Omental fat pad (tissue), 4 donors: ENCODE measurements around the gene ABL2. TPM values are rescaled to one million over a fixed set of nuclear protein-coding genes. Genes with fewer than 3 reads are reported as not detected.
A peak's percentile ranks its signal among the peaks of the same experiment; 100 is the strongest.

Experiments
- ATAC-seq: fragments of 150-250 bp; one replicate; pipeline ENCODE4 v1.9.1; 2016; ENCODE audit warnings: mild to moderate bottlenecking, moderate library complexity; ENCODE audit not compliant: low FRiP score
- DNase-seq: peaks from one replicate; pipeline ENCODE4 v3.0.0-alpha.2; 2019; ENCODE audit warnings: low spot score
- total RNA-seq, 4 donors: library from RNA; depleted of rRNA; stranded (reverse); fragments of >200 nt; gene quantifications; one replicate each; pipeline ENCODE4 v1.1.0, GENCODE V29; 2016
- TF ChIP-seq, protein P1 (sequence below), 3 donors: fragments of 450-650 bp; IDR thresholded peaks; one replicate each; pipeline ENCODE4 v1.5.1; 2016 to 2017; ENCODE audit warnings: antibody characterized with exemption in 3 of 3, mild to moderate bottlenecking in 3 of 3, moderate library complexity in 2 of 3

Gene ABL2
- total RNA-seq, 4 donors from 2014 or later = 19.1 to 128 (median 39.9) TPM

DNA sequence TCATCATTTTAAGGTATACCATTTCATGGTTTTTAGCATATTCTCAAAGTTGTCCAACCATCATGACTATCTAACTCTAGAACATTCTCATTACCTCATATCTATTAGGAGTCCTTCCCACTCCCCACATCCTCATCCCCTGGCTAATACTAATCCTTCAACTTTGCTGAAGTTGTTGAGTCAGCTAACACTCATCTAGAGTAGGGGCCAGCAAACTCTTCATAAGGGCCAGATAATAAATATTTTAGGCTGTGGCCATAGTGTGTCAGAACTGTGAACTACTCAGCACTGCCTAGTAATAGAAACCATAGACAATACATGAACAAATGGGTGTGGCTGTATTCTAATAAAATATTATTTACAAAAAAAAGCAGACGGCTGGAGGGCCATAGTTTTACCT is 104.6 kb downstream of the ABL2 start:
- ATAC-seq (no peak), DNase-seq (no peak)
- TF ChIP-seq, protein P1, sequence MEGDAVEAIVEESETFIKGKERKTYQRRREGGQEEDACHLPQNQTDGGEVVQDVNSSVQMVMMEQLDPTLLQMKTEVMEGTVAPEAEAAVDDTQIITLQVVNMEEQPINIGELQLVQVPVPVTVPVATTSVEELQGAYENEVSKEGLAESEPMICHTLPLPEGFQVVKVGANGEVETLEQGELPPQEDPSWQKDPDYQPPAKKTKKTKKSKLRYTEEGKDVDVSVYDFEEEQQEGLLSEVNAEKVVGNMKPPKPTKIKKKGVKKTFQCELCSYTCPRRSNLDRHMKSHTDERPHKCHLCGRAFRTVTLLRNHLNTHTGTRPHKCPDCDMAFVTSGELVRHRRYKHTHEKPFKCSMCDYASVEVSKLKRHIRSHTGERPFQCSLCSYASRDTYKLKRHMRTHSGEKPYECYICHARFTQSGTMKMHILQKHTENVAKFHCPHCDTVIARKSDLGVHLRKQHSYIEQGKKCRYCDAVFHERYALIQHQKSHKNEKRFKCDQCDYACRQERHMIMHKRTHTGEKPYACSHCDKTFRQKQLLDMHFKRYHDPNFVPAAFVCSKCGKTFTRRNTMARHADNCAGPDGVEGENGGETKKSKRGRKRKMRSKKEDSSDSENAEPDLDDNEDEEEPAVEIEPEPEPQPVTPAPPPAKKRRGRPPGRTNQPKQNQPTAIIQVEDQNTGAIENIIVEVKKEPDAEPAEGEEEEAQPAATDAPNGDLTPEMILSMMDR (IDR thresholded peaks at IDR 0.05) = no peak

DNA sequence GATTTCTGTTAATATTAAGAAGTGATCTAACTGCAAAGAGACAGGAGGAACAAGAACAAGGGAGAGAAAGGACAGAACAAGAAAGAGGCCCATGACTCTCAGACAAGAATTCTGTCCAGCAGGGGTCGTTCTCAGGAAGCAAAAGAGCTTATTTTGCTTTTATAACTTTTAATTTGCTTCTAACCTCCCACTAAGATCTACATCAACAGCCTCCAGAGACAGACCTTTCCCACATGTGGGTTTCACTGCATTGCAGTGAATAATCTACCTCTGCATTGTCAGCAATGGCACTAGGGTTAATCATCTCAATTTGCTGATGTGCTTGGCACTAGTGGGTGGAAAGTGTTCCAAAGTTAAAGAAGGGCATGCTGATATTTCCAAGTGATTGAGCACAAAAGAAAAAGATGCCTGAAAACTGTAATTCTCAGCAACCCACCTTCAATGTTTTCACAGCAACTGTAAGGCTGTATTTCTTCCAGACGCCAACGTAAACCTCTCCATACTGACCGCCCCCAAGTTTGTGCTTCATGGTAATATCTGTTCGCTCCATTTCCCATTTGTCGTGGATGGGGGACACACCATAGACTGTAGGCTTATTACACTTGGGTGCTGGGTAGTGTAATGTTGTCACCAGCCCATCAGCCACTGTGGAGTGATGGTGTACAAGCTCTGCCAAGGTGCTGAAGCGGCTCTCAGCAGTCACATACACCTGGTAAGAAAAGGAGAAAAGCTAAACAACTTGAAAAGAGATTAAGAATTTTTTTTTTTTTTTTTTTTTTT is 108.1 kb downstream of the ABL2 start:
- no peak for DNase-seq
- peak; percentile 35 for ATAC-seq
- TF ChIP-seq, protein P1 (IDR thresholded peaks at IDR 0.05) = no peak

DNA sequence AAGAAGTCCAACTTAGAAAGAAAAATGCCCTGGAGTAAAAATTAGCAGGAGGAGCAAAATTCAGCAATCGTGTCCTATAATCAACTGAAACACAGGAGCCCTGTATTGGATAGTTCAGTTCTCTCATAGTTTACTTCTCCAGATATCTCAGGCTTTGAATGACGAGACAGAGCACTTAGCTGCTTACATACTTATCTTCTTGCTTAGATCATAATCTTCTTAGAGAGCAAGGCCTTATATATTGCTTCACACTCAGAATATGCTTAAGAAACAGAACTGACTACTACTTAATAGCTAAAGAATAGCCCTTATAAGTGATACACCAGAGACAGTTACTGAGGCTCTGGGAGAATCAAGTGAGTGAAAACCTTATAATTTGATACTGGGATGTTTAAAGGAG is 108.7 kb downstream of the ABL2 start:
- TF ChIP-seq, protein P1 (IDR thresholded peaks at IDR 0.05) = no peak
- ATAC-seq (no peak), DNase-seq (no peak)

DNA sequence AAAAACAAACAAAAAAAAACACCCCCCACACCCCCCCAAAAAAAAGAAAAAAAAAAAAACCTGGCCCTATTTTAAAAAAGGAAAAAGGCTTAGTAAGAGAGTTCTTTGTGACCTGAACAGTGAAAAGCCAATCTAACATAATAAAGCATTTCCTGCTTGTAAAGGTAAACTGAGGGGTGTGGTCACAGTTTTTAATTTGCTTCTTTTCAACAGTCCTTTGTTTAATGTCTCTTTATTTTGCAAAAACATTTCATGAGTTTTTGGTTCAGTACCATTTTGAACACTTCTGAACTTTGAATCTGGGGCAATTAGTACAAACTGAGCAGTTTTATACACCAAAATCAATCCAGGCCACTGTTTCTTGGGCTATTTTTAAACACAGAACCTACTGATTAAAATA is 110.0 kb downstream of the ABL2 start:
- no peak for ATAC-seq
- no peak for DNase-seq
- TF ChIP-seq, protein P1 (IDR thresholded peaks at IDR 0.05) = no peak

DNA sequence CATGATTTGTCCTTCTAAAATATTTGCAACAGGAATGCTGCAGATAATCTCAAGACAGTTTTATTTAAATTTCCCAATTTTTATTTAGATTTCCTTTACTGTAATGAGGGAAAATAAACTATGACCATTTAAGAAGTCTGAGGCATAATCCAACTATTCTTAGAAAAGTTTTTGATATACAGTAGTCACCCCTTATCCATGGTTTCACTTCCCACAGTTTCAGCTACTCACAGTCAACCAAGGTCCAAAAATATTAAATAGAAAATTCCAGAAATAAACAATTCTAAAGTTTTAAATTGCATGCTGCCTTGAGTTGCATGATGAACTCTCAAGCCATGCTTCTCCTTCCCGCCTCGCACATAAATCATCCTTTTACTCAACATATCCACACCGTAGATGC is 114.3 kb downstream of the ABL2 start:
- TF ChIP-seq, protein P1 (IDR thresholded peaks at IDR 0.05) = no peak
- DNase-seq (no peak), ATAC-seq (no peak)

DNA sequence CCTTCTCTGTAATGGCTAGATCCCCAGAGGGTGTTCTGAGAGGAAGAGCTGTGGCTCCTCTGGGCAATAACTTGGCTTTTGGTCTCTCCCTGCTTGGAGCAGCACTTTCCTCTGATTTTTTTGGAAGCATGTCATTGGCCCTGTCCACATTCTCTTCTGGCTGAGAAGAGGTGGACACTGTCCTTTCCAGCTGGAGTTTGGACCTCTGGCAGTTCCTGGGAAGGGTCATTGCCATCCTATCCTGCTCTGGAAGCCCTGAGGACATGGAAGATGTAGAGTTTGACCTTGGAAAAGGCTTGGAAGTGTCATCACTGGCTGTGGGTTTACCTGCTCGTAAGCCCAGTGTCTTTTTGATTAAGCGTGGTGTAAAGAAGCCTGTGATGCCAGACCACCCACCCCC is 120.8 kb downstream of the ABL2 start:
- TF ChIP-seq, protein P1 (IDR thresholded peaks at IDR 0.05) = no peak
- ATAC-seq (no peak), DNase-seq (no peak)
